Stimulated activated CD8-positive, alpha-beta memory T cell treated with anti-CD3 and anti-CD28 coated beads, Interleukin-12 subunit alpha, Interleukin-12 subunit beta, amount 100 ng/mL, for 1 hour (primary cell): ENCODE results near the gene NSD1.
"Not testable (repeated sequence)": the region's sequence is repeated elsewhere in the genome, so short reads cannot be mapped to it uniquely, and the experiment has no call there.

Source experiments
- DNase-seq: peaks from one replicate; pipeline ENCODE4 v3.0.0-alpha.2; 2020; ENCODE audit warnings: low read depth

NSD1 gene

GRCh38 chr5:177176175-177176711, 42.7 kb downstream of the NSD1 start:
- DNase-seq: no peak

GRCh38 chr5:177177847-177178437, 44.4 kb downstream of the NSD1 start:
- DNase-seq: not testable (repeated sequence)

- DNase-seq: no peak
Measured at GRCh38 chr5:177178733-177179304, 45.2 kb downstream of the NSD1 start.

- no peak for DNase-seq
Measured at GRCh38 chr5:177179431-177179830, 45.9 kb downstream of the NSD1 start.

GRCh38 chr5:177183142-177183541, 49.6 kb downstream of the NSD1 start:
- no peak for DNase-seq

- DNase-seq: no peak
Measured at GRCh38 chr5:177183766-177184360, 50.3 kb downstream of the NSD1 start.

- DNase-seq: no peak
Measured at GRCh38 chr5:177185993-177186392, 52.4 kb downstream of the NSD1 start.

- no peak for DNase-seq
Measured at GRCh38 chr5:177186645-177187044, 53.1 kb downstream of the NSD1 start.

- no peak for DNase-seq
Measured at GRCh38 chr5:177188775-177189174, 55.2 kb downstream of the NSD1 start.

GRCh38 chr5:177189416-177189815, 55.8 kb downstream of the NSD1 start:
- no peak for DNase-seq

- DNase-seq: no peak
Measured at GRCh38 chr5:177189965-177190364, 56.4 kb downstream of the NSD1 start.

GRCh38 chr5:177194268-177194667, 60.7 kb downstream of the NSD1 start:
- no peak for DNase-seq

- DNase-seq: no peak
Measured at GRCh38 chr5:177195307-177195952, 61.9 kb downstream of the NSD1 start.

GRCh38 chr5:177198738-177199137, 65.2 kb downstream of the NSD1 start:
- DNase-seq: no peak

GRCh38 chr5:177204281-177204680, 70.7 kb downstream of the NSD1 start:
- no peak for DNase-seq

- no peak for DNase-seq
Measured at GRCh38 chr5:177209610-177210009, 76.0 kb downstream of the NSD1 start.

GRCh38 chr5:177212242-177212641, 78.7 kb downstream of the NSD1 start:
- no peak for DNase-seq

- no peak for DNase-seq
Measured at GRCh38 chr5:177220576-177220975, 87.0 kb downstream of the NSD1 start.

- no peak for DNase-seq
Measured at GRCh38 chr5:177222269-177222668, 88.7 kb downstream of the NSD1 start.

GRCh38 chr5:177225798-177226197, 92.2 kb downstream of the NSD1 start:
- no peak for DNase-seq

GRCh38 chr5:177226860-177227259, 93.3 kb downstream of the NSD1 start:
- DNase-seq: no peak

- DNase-seq: no peak
Measured at GRCh38 chr5:177228751-177229150, 95.2 kb downstream of the NSD1 start.

GRCh38 chr5:177230660-177231059, 97.1 kb downstream of the NSD1 start:
- no peak for DNase-seq
